OCI-LY7 (cell line): ENCODE data around the gene SP1.

ENCODE experiments used
- EZH2phosphoT487 ChIP-seq: fragments of 200-600 bp; sonication (generic); IDR thresholded peaks from 2 replicates; pipeline ENCODE4 v1.6.1; 2018; ENCODE audit warnings: low read depth, borderline replicate concordance, mild to moderate bottlenecking, mixed run types, antibody characterized with exemption, low read length, moderate library complexity, mixed read lengths
- TF ChIP-seq, protein P1 (sequence below): fragments of 200-600 bp; sonication (generic); conservative IDR thresholded peaks from 2 replicates; pipeline ENCODE4 v1.5.1; 2014; ENCODE audit warnings: mild to moderate bottlenecking, antibody characterized with exemption, low read length, moderate library complexity, mixed read lengths

DNA sequence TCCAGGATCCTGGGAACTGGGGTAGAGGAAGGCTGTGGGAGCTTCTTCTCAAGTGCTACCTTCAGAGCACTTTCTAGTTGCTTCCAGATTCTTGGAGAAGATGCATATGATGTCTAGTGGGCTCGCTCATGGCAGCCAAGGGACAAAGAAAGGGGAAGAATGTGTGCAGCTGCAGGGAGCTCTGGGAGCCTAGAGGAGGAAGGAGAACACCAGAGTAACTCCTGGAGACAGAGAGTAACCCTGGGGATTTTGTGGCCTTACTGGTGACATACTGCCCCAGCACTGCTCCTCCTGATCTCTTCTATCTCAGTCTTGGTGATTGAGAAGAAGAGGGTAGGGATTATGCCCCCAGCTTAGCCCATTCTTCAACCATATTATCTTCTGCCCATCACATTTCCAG lies 33.5 kb upstream of the SP1 start:
- TF ChIP-seq, protein P1, sequence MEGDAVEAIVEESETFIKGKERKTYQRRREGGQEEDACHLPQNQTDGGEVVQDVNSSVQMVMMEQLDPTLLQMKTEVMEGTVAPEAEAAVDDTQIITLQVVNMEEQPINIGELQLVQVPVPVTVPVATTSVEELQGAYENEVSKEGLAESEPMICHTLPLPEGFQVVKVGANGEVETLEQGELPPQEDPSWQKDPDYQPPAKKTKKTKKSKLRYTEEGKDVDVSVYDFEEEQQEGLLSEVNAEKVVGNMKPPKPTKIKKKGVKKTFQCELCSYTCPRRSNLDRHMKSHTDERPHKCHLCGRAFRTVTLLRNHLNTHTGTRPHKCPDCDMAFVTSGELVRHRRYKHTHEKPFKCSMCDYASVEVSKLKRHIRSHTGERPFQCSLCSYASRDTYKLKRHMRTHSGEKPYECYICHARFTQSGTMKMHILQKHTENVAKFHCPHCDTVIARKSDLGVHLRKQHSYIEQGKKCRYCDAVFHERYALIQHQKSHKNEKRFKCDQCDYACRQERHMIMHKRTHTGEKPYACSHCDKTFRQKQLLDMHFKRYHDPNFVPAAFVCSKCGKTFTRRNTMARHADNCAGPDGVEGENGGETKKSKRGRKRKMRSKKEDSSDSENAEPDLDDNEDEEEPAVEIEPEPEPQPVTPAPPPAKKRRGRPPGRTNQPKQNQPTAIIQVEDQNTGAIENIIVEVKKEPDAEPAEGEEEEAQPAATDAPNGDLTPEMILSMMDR, result no peak
- no peak for TF ChIP-seq EZH2phosphoT487
